ENCODE measurements around the gene FARS2.

FARS2 gene

GRCh38 chr6:5331845-5332442 lies 70.6 kb downstream of the FARS2 start:
- H3K4me3 ChIP-seq (ENCODE audit: low read depth, low read length): no peak overlapping the region
- no peak for TF ChIP-seq CTCF (IDR thresholded peaks at IDR 0.05; ENCODE audit: borderline replicate concordance, insufficient read depth, low read depth, low read length)

- H3K4me3 ChIP-seq (ENCODE audit: low read depth, low read length): no peak overlapping the region
- no peak for TF ChIP-seq CTCF (IDR thresholded peaks at IDR 0.05; ENCODE audit: borderline replicate concordance, insufficient read depth, low read depth, low read length)
These were observed 72.3 kb downstream of the FARS2 start for GRCh38 chr6:5333658-5334057.

GRCh38 chr6:5334341-5334740 lies 73.0 kb downstream of the FARS2 start:
- no peak overlapping the region for H3K4me3 ChIP-seq (ENCODE audit: low read depth, low read length)
- TF ChIP-seq CTCF (IDR thresholded peaks at IDR 0.05; ENCODE audit: borderline replicate concordance, insufficient read depth, low read depth, low read length): no peak

GRCh38 chr6:5335020-5335419 lies 73.7 kb downstream of the FARS2 start:
- TF ChIP-seq CTCF (IDR thresholded peaks at IDR 0.05; ENCODE audit: borderline replicate concordance, insufficient read depth, low read depth, low read length): no peak
- no peak overlapping the region for H3K4me3 ChIP-seq (ENCODE audit: low read depth, low read length)

- TF ChIP-seq CTCF (IDR thresholded peaks at IDR 0.05; ENCODE audit: borderline replicate concordance, insufficient read depth, low read depth, low read length): no peak
- H3K4me3 ChIP-seq (ENCODE audit: low read depth, low read length): no peak overlapping the region
These were observed 76.3 kb downstream of the FARS2 start for GRCh38 chr6:5337573-5337972.

GRCh38 chr6:5338177-5338960 lies 77.1 kb downstream of the FARS2 start:
- H3K4me3 ChIP-seq (ENCODE audit: low read depth, low read length): no peak overlapping the region
- TF ChIP-seq CTCF (IDR thresholded peaks at IDR 0.05; ENCODE audit: borderline replicate concordance, insufficient read depth, low read depth, low read length): no peak

GRCh38 chr6:5339786-5340185 lies 78.5 kb downstream of the FARS2 start:
- no peak overlapping the region for H3K4me3 ChIP-seq (ENCODE audit: low read depth, low read length)
- TF ChIP-seq CTCF (IDR thresholded peaks at IDR 0.05; ENCODE audit: borderline replicate concordance, insufficient read depth, low read depth, low read length): no peak
